Omental fat pad (tissue), 4 donors: ENCODE measurements around the gene CELSR1. TPM values are rescaled to one million over a fixed set of nuclear protein-coding genes. Genes with fewer than 3 reads are reported as not detected.

Experiments used
- ATAC-seq: fragments of 150-250 bp; one replicate; pipeline ENCODE4 v1.9.1; 2016; ENCODE audit warnings: mild to moderate bottlenecking, moderate library complexity; ENCODE audit not compliant: low FRiP score
- DNase-seq: peaks from one replicate; pipeline ENCODE4 v3.0.0-alpha.2; 2019; ENCODE audit warnings: low spot score
- CTCF ChIP-seq, 3 donors: fragments of 450-650 bp; IDR thresholded peaks; one replicate each; pipeline ENCODE4 v1.5.1; 2016 to 2017; ENCODE audit warnings: antibody characterized with exemption in 3 of 3, mild to moderate bottlenecking in 3 of 3, moderate library complexity in 2 of 3
- total RNA-seq, 4 donors: library from RNA; depleted of rRNA; stranded (reverse); fragments of >200 nt; gene quantifications; one replicate each; pipeline ENCODE4 v1.1.0, GENCODE V29; 2016

The CELSR1 gene
- total RNA-seq, 4 donors from 2014 or later = 1.3 to 5.9 (median 2.7) TPM

DNA sequence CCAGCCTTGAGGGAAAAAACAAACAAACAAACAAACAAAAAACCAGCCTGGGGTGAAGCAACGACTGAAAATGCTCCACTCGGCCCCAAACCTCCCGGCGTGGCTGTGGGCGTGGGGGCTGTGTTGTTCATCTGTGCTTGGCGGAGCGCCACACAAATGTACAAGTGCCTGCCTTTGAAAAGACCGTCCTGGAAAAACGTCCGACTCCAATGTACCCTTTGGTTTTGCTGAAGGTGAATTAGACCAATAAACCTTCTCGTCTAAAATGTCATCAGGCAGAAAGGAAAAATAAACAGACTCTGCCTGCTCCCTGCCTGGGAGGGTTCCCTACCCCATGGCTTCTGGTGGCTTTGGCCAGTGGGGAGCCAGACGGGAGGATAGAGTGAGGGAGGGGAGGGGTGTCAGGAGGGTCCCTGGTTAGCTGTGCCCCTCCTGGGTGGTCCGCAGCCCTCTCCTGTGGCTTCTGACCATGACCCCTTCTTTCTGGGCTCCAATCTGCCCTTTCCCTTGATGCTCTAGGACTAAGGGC is 108.0 kb downstream of the CELSR1 start:
- no peak for TF ChIP-seq CTCF (IDR thresholded peaks at IDR 0.05)
- DNase-seq = no peak
- no peak for ATAC-seq

- no peak for TF ChIP-seq CTCF (IDR thresholded peaks at IDR 0.05)
- ATAC-seq (no peak), DNase-seq (no peak)
Observed at GRCh38 chr22:46428602-46429324, 108.7 kb downstream of the CELSR1 start.

- DNase-seq (no peak), ATAC-seq (no peak)
- no peak for TF ChIP-seq CTCF (IDR thresholded peaks at IDR 0.05)
Observed at GRCh38 chr22:46428171-46428570, 109.2 kb downstream of the CELSR1 start.

GRCh38 chr22:46425016-46425415 is 112.4 kb downstream of the CELSR1 start:
- no peak for DNase-seq
- no peak for ATAC-seq
- no peak for TF ChIP-seq CTCF (IDR thresholded peaks at IDR 0.05)

GRCh38 chr22:46424496-46424895 is 112.9 kb downstream of the CELSR1 start:
- ATAC-seq = no peak
- TF ChIP-seq CTCF (IDR thresholded peaks at IDR 0.05) = no peak
- no peak for DNase-seq

DNA sequence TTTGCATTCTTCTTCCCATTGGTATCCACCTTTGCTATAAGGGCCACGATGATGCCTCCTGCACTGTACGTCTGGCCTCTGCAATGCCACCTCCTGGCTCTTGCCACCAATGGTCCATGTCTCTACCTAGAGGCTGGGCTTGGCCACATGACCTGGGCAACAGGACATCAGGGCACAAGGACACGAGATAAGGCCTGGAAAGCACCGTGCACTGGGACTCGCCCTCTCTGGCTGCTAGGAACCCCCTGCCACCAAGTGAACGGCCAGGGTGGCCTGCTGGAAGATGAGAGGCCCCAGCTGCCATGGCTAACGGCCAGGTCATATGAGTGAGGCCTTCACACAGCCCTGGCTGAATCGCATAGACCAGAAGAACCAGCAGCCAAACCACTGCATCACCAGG is 114.5 kb downstream of the CELSR1 start:
- TF ChIP-seq CTCF (IDR thresholded peaks at IDR 0.05) = no peak
- ATAC-seq = no peak
- DNase-seq = no peak

DNA sequence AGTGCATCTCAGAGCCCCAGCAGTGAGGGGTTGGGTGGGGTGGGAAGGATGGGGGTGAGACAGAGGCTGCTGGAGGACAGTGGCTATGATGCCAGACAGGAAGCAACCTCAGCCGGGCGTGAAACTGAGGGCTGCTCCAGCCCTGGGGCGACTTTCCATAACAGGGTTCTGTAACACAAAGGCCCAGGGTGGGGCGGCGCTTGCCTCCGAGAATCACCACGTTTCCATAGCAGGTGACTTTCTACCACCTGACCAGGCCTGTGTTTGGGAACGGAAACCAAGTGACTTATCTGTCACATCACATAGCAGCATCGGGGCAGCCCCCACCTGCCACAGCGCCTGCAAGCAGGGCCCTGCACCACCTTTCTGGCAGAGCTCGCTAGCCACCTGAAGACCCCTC is 116.2 kb downstream of the CELSR1 start:
- no peak for TF ChIP-seq CTCF (IDR thresholded peaks at IDR 0.05)
- ATAC-seq (no peak), DNase-seq (no peak)
